Measurements from ENCODE around the gene DENND1C. TPM values are rescaled to one million over a fixed set of nuclear protein-coding genes. Genes with fewer than 3 reads are reported as not detected.
"Not testable (repeated sequence)": the region's sequence is repeated elsewhere in the genome, so short reads cannot be mapped to it uniquely, and the experiment has no call there.

The DENND1C gene
- total RNA-seq, 3 donors from 2014 or later: 3.8 to 4.7 (median 4.1) TPM

- DNase-seq: no peak
- no peak for ATAC-seq
- intact Hi-C loops (cut with DNase I, micrococcal nuclease): no loop called here
- H3K36me3 ChIP-seq (ENCODE audit: low read depth): peaks cover 7% of the 10 kb centered on the region
- H3K4me1 ChIP-seq (ENCODE audit: low read depth): peaks cover 10% of the 10 kb centered on the region
- no peaks in the 10 kb centered on the region for H3K9me3 ChIP-seq
- H3K4me3 ChIP-seq: no peak overlapping the region
- no peak for TF ChIP-seq CTCF (IDR thresholded peaks at IDR 0.05)
Observed at GRCh38 chr19:6429419-6430221, 52.0 kb downstream of the DENND1C start.

GRCh38 chr19:6428692-6429418 lies 52.7 kb downstream of the DENND1C start:
- H3K36me3 ChIP-seq (ENCODE audit: low read depth); H3K9me3 ChIP-seq; DNase-seq; H3K4me3 ChIP-seq; intact Hi-C loops (cut with DNase I, micrococcal nuclease); ATAC-seq: not testable (repeated sequence)
- H3K4me1 ChIP-seq (ENCODE audit: low read depth): peaks cover 10% of the 10 kb centered on the region

GRCh38 chr19:6427131-6427530 lies 54.5 kb downstream of the DENND1C start:
- ATAC-seq (no peak), DNase-seq (no peak)
- intact Hi-C loops (cut with DNase I, micrococcal nuclease): no loop called here
- no peak overlapping the region for H3K4me3 ChIP-seq
- H3K9me3 ChIP-seq: no peaks in the 10 kb centered on the region
- TF ChIP-seq CTCF (IDR thresholded peaks at IDR 0.05): no peak
- H3K4me1 ChIP-seq (ENCODE audit: low read depth): peaks cover 19% of the 10 kb centered on the region
- H3K36me3 ChIP-seq (ENCODE audit: low read depth): peaks cover 7% of the 10 kb centered on the region

GRCh38 chr19:6425732-6426620 lies 55.6 kb downstream of the DENND1C start:
- TF ChIP-seq CTCF (IDR thresholded peaks at IDR 0.05): no peak
- no peak overlapping the region for H3K4me3 ChIP-seq
- no peak for ATAC-seq
- peaks cover 19% of the 10 kb centered on the region for H3K4me1 ChIP-seq (ENCODE audit: low read depth)
- DNase-seq: peak in 1 of 3 donors; percentile 27
- H3K9me3 ChIP-seq: no peaks in the 10 kb centered on the region
- H3K36me3 ChIP-seq (ENCODE audit: low read depth): peaks cover 7% of the 10 kb centered on the region
- intact Hi-C loops (cut with DNase I, micrococcal nuclease): no loop called here

GRCh38 chr19:6424939-6425731 lies 56.5 kb downstream of the DENND1C start:
- Histone ChIP-seq H3K9me3 (no peaks in the 10 kb centered on the region), H3K4me1 (ENCODE audit: low read depth) (peaks cover 19% of the 10 kb centered on the region), H3K36me3 (ENCODE audit: low read depth) (peaks cover 12% of the 10 kb centered on the region), H3K4me3 (peak overlapping the region; percentile 61)
- intact Hi-C loops (cut with DNase I, micrococcal nuclease): no loop called here
- peak; percentile 41 for TF ChIP-seq CTCF (IDR thresholded peaks at IDR 0.05)
- DNase-seq (peak; percentile 99 to 100 (median 99)), ATAC-seq (peak; percentile 92)

Measured in mucosa of descending colon (tissue), 3 donors.